ENCODE measurements around the gene COPS9.

The COPS9 gene

GRCh38 chr2:240147382-240147781 is 11.3 kb upstream of the COPS9 start:
- peak overlapping the region; percentile 24 for H3K27ac Mint-ChIP-seq
- ATAC-seq (ENCODE audit: low read depth) (no peak), DNase-seq (ENCODE audit: low spot score in 2 of 2) (no peak)
- peaks cover 33% of the 10 kb centered on the region for H3K27me3 Mint-ChIP-seq
- H3K4me1 Mint-ChIP-seq, result peaks cover 9% of the 10 kb centered on the region
- no peaks in the 10 kb centered on the region for H3K36me3 Mint-ChIP-seq
- no peak overlapping the region for H3K4me3 Mint-ChIP-seq
- no peaks in the 10 kb centered on the region for H3K9me3 Mint-ChIP-seq

- H3K4me3 Mint-ChIP-seq, result no peak overlapping the region
- H3K36me3 Mint-ChIP-seq, result no peaks in the 10 kb centered on the region
- peaks cover 9% of the 10 kb centered on the region for H3K4me1 Mint-ChIP-seq
- no peak for DNase-seq (ENCODE audit: low spot score in 2 of 2)
- peaks cover 31% of the 10 kb centered on the region for H3K27me3 Mint-ChIP-seq
- H3K27ac Mint-ChIP-seq, result no peak overlapping the region
- ATAC-seq (ENCODE audit: low read depth), result no peak
- no peaks in the 10 kb centered on the region for H3K9me3 Mint-ChIP-seq
Observed at GRCh38 chr2:240146627-240147278, 10.6 kb upstream of the COPS9 start.

DNA sequence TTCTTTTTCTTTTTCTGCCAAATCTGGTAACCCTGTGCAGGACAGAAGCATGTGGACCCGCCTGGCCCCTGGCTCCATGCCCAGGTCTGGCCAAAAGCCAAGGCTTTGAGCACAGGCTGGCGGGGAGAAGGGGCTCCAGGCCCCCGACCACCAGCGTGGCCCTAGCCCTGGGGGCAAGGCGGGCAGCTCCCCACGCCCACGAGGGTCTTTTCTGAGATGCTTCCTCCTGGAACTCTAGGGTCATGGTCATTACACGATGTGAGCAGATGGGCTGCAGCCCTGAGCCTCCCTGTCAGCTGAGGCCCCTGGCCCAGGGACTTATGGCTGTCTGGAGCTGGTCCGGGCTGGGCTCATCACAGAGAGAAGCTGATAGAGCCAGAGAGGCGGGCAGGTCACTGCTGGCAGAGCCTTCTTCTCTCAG is 10.0 kb upstream of the COPS9 start:
- Mint-ChIP-seq H3K9me3 (no peaks in the 10 kb centered on the region), H3K4me3 (no peak overlapping the region), H3K27ac (no peak overlapping the region), H3K27me3 (peaks cover 31% of the 10 kb centered on the region), H3K36me3 (no peaks in the 10 kb centered on the region), H3K4me1 (peaks cover 9% of the 10 kb centered on the region)
- DNase-seq (ENCODE audit: low spot score in 2 of 2), result no peak
- ATAC-seq (ENCODE audit: low read depth), result no peak

DNA sequence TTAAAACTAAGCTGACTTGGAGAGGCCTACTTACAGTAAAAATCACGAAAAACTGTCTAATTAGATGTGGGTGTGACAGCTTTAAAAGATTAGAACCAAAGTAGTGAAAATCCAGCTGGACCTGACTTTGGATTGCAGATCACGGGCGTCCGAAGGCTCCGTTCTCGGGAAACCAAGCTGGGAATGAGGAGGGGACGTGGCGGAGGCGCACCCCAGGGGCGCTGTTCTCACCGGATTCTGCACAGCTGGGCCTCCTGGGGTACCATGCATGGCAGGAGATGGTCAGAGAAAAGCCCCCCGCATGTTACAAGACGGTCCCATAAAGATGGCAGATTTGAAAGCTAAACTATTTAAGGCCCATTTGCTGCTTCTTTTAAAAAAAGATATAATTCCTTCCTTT is 9.4 kb upstream of the COPS9 start:
- Mint-ChIP-seq H3K27me3 (peaks cover 31% of the 10 kb centered on the region), H3K27ac (no peak overlapping the region), H3K9me3 (no peaks in the 10 kb centered on the region), H3K4me1 (peaks cover 9% of the 10 kb centered on the region), H3K4me3 (no peak overlapping the region), H3K36me3 (no peaks in the 10 kb centered on the region)
- no peak for ATAC-seq (ENCODE audit: low read depth)
- DNase-seq (ENCODE audit: low spot score in 2 of 2), result no peak

- H3K4me1 Mint-ChIP-seq, result peaks cover 7% of the 10 kb centered on the region
- H3K27me3 Mint-ChIP-seq, result peaks cover 28% of the 10 kb centered on the region
- no peak for DNase-seq (ENCODE audit: low spot score in 2 of 2)
- H3K36me3 Mint-ChIP-seq, result no peaks in the 10 kb centered on the region
- ATAC-seq (ENCODE audit: low read depth), result no peak
- H3K9me3 Mint-ChIP-seq, result no peaks in the 10 kb centered on the region
- no peak overlapping the region for H3K27ac Mint-ChIP-seq
- H3K4me3 Mint-ChIP-seq, result no peak overlapping the region
Observed at GRCh38 chr2:240144649-240145261, 8.7 kb upstream of the COPS9 start.

DNA sequence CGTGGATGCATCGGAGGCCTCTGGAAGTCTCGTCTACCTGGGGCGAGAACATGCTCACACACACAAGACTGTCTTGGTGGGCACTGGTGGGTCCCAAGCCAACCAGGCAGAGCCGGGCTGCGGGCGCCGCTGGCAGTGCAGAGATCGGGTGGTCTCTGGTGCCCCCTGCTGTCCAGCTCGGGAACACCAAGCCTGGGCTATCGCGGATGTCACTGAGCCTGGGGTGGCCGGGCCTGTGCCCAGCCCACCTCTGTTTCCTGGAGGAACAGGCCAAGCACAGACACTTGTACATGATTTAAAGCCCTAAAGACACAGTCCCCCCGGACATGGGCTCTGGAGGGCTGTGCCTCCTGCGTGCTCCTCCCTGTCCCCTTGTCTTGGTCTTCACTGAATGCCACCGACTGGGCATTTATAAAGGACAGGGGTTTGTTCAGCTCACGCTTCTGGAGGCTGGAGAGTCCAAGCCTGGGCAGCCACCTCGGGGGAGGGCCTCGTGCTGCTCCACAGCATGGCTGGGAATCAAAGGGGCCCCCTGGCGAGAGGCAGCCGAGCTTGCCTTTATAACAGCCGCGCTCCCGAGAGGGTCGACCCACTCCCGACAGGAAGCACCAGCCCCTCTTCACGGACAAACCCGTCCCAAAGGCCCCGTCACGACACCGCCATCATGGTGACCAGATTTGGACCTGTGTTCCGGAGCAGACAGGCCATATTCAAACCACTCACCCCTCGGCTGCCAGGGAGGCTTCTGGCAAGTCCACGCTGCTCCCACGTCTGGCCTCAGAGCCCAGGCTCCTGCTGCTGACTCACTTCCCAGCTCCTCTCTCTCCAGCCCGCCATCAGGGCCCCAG is 7.9 kb upstream of the COPS9 start:
- ATAC-seq (ENCODE audit: low read depth) (peak; percentile 92), DNase-seq (ENCODE audit: low spot score in 2 of 2) (peak; percentile 85 to 94)
- Mint-ChIP-seq H3K4me3 (no peak overlapping the region), H3K27me3 (peaks cover 28% of the 10 kb centered on the region), H3K4me1 (peaks cover 7% of the 10 kb centered on the region), H3K27ac (no peak overlapping the region), H3K36me3 (no peaks in the 10 kb centered on the region), H3K9me3 (no peaks in the 10 kb centered on the region)

DNA sequence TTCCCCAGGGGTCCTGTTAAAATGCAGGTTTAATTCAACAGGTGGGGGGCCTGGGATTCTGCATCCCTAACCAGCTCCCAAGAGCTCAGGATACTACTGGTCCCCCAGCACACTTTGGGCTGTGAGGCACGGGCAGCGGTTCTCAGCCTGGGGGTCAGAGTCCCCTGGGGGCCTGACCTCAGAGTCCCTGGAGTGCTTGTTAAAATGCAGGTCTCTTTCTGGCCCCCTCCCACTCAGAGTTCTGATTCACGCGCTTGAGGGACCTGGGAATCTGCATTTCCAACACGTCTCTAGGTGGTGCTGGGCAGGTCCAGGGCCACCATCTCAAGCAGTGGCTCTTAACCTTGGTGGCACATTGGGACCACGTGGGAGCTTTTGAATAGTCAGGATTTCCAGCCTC is 7.2 kb upstream of the COPS9 start:
- no peaks in the 10 kb centered on the region for H3K9me3 Mint-ChIP-seq
- DNase-seq (ENCODE audit: low spot score in 2 of 2) (no peak), ATAC-seq (ENCODE audit: low read depth) (peak; percentile 6)
- no peak overlapping the region for H3K4me3 Mint-ChIP-seq
- H3K27me3 Mint-ChIP-seq, result peaks cover 24% of the 10 kb centered on the region
- H3K36me3 Mint-ChIP-seq, result no peaks in the 10 kb centered on the region
- H3K27ac Mint-ChIP-seq, result no peak overlapping the region
- H3K4me1 Mint-ChIP-seq, result peaks cover 7% of the 10 kb centered on the region

DNA sequence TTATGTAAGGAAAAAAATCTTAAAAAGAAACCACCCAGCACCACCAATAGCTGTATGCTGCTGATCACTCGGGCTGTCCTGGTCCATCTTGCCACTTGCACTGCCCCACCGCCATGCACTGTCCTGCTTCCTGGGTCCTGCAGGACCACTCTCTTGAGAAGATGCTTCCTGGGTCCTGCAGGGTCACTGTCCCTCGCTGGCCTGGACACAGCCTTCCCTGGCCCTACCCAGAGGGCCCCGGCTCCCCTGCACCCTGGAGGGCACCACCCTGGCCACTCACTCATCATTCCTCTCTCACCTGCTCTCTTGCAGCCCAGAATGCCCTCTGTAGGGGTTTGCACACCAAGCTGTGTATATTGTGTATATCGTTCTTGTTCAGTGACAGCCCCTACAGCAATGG is 6.8 kb upstream of the COPS9 start:
- Mint-ChIP-seq H3K27me3 (peaks cover 21% of the 10 kb centered on the region), H3K4me1 (peaks cover 4% of the 10 kb centered on the region), H3K27ac (no peak overlapping the region), H3K9me3 (no peaks in the 10 kb centered on the region), H3K36me3 (no peaks in the 10 kb centered on the region), H3K4me3 (no peak overlapping the region)
- DNase-seq (ENCODE audit: low spot score in 2 of 2) (no peak), ATAC-seq (ENCODE audit: low read depth) (no peak)

DNA sequence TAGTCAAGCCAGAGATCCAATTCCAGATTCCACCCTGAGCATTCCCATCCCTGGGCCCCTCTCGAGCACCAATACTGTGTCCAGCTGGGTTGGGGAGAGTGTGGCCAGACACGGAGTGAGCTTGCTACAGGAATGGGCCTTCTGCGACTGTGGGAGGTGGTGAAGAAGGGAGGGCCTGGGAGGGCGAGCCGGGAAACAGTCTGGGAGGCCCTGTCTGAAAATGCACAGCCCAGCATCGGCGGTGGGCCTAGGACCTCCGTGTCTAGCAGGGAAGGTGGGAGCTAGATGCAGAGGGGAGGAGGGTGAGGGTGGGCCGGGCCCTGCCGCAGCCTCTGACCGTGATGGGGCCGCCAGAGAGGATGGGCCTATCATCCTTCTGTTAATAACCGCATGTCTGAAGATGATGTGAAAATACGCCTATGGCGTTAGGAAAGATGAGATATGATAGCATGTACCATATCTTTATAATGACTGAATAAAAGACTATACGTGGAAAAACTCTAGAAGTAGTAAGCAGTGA is 6.2 kb upstream of the COPS9 start:
- H3K27ac Mint-ChIP-seq, result no peak overlapping the region
- no peak overlapping the region for H3K4me3 Mint-ChIP-seq
- H3K36me3 Mint-ChIP-seq, result no peaks in the 10 kb centered on the region
- ATAC-seq (ENCODE audit: low read depth), result no peak
- H3K4me1 Mint-ChIP-seq, result peaks cover under 1% of the 10 kb centered on the region
- peaks cover 15% of the 10 kb centered on the region for H3K27me3 Mint-ChIP-seq
- no peak for DNase-seq (ENCODE audit: low spot score in 2 of 2)
- H3K9me3 Mint-ChIP-seq, result no peaks in the 10 kb centered on the region

DNA sequence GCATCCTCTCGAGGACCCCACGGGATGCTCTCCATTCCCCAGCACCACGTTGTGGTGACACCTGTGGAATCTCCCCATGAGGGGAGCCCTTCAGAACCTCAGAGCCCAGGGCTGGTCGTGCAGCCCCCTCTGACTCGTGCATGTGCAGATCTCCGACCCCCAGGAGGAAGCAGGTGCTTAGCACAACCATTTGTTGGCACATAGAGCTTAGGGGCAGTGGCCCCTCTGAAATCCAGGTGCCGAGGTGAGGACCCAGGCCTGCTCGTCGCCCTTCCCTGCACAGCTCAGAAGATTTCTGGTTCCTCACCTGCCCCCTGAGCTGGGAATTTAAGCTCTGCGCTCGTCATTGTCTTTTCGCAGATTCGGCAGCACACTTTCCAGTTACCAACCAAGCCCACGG is 5.6 kb upstream of the COPS9 start:
- H3K27me3 Mint-ChIP-seq, result peaks cover 10% of the 10 kb centered on the region
- H3K36me3 Mint-ChIP-seq, result no peaks in the 10 kb centered on the region
- no peak overlapping the region for H3K27ac Mint-ChIP-seq
- H3K9me3 Mint-ChIP-seq, result no peaks in the 10 kb centered on the region
- ATAC-seq (ENCODE audit: low read depth) (no peak), DNase-seq (ENCODE audit: low spot score in 2 of 2) (no peak)
- peaks cover 6% of the 10 kb centered on the region for H3K4me1 Mint-ChIP-seq
- no peak overlapping the region for H3K4me3 Mint-ChIP-seq

- no peak overlapping the region for H3K27ac Mint-ChIP-seq
- DNase-seq (ENCODE audit: low spot score in 2 of 2), result no peak
Observed at GRCh38 chr2:240140920-240141319, 4.8 kb upstream of the COPS9 start.

DNA sequence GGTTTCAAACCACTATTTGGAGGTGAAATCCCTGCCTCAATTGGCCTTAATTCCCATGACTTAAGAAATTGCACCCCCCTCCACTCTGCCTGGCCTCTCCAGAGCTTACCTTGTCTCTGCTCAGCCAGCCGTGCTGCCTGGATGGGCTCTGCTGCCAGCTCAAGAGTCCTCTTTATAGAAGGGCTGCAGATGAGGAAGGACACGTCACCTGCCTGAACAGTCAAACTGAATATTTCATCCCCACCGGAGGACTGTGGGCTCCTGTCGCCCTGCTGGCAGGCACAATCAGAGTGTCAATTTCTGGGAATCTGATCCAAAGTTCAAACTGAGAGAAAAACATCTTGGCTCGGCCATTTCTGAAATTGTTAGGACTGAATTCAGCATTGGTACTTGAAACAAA is 4.4 kb upstream of the COPS9 start, which contains the start of gene OTOS:
Gene OTOS (minus strand): TSS at position 148 of the 400 bp plus-strand sequence. CDS start 332 bp downstream, outside the sequence.
- ATAC-seq (ENCODE audit: low read depth) (no peak), DNase-seq (ENCODE audit: low spot score in 2 of 2) (no peak)
- H3K4me1 Mint-ChIP-seq, result peaks cover 8% of the 10 kb centered on the region
- no peak within 1 kb of the TSS for H3K27ac Mint-ChIP-seq
- peaks cover 10% of the 10 kb centered on the region for H3K27me3 Mint-ChIP-seq
- H3K4me3 Mint-ChIP-seq, result no peak within 1 kb of the TSS
- no peaks in the 10 kb centered on the region for H3K36me3 Mint-ChIP-seq
- H3K9me3 Mint-ChIP-seq, result no peaks in the 10 kb centered on the region

More at GRCh38 chr2:240140920-240141319, 4.8 kb upstream of the COPS9 start:
- Mint-ChIP-seq H3K27me3 (peaks cover 10% of the 10 kb centered on the region), H3K9me3 (no peaks in the 10 kb centered on the region), H3K4me3 (no peak overlapping the region), H3K4me1 (peaks cover 6% of the 10 kb centered on the region), H3K36me3 (no peaks in the 10 kb centered on the region)
- no peak for ATAC-seq (ENCODE audit: low read depth)

- Mint-ChIP-seq H3K36me3 (no peaks in the 10 kb centered on the region), H3K27me3 (peaks cover 7% of the 10 kb centered on the region), H3K4me1 (peaks cover 14% of the 10 kb centered on the region), H3K4me3 (no peak overlapping the region), H3K27ac (no peak overlapping the region), H3K9me3 (no peaks in the 10 kb centered on the region)
- DNase-seq (ENCODE audit: low spot score in 2 of 2), result no peak
- ATAC-seq (ENCODE audit: low read depth), result no peak
Observed at GRCh38 chr2:240139666-240140393, 3.7 kb upstream of the COPS9 start.

All from memory B cell (primary cell).